SK-N-MC (cell line): ENCODE measurements around the gene CCL25.
"Not testable (repeated sequence)": the region's sequence is repeated elsewhere in the genome, so short reads cannot be mapped to it uniquely, and the experiment has no call there.

Experiments used
- EZH2 ChIP-seq: fragments of 200-600 bp; sonication (generic); IDR thresholded peaks from one replicate; pipeline ENCODE4 v1.6.1; 2017; ENCODE audit warnings: antibody characterized with exemption
- POLR2AphosphoS5 ChIP-seq: IDR thresholded peaks from 2 replicates; pipeline ENCODE4 v1.6.1; 2012; ENCODE audit warnings: mild to moderate bottlenecking, low read depth, low read length, borderline replicate concordance

- not testable (repeated sequence) for TF ChIP-seq POLR2AphosphoS5, EZH2
These were observed 19.0 kb upstream of the CCL25 start for GRCh38 chr19:8033287-8034177.
